HCT116 (cell line): ENCODE data around the gene CDH23. TPM values are rescaled to one million over a fixed set of nuclear protein-coding genes. Genes with fewer than 3 reads are reported as not detected.

Source experiments
- ATAC-seq: fragments of 200-7000 bp; cut with Tn5 transposase; 2 replicates; pipeline ENCODE4 v1.9.1; 2020; ENCODE audit warnings: mild to moderate bottlenecking, moderate library complexity
- BruUV-seq: library from RNA; stranded (reverse); fragments of 400-500 nt; replicated peaks from 2 replicates; lab custom pipeline; 2021; lab: Mats Ljungman, UMichigan
- CTCF ChIA-PET: fragments of 300-600 bp; sonication (Branson Sonifier 250); formaldehyde crosslinking; loops from one replicate; lab custom pipeline; 2021; ENCODE audit warnings: antibody characterized with exemption; lab: Charles Lee
- POLR2A ChIA-PET: fragments of 300-600, 350-600 bp; sonication (Branson Sonifier 250); formaldehyde crosslinking; loops from one replicate; lab custom pipeline; 2021; ENCODE audit warnings: antibody characterized with exemption; lab: Charles Lee
- RAD21 ChIA-PET, 2 experiments: fragments of 300-600 bp; sonication (Branson Sonifier 250); formaldehyde crosslinking; loops; one replicate each; lab custom pipeline; 2023; ENCODE audit warnings: low total read pairs in 2 of 2; ENCODE audit not compliant: uncharacterized antibody in 2 of 2, unreplicated experiment in 2 of 2, low non-redundant PET in 1 of 2; lab: Charles Lee
- DNase-seq: peaks from one replicate; pipeline ENCODE4 v3.0.0-alpha.2; 2010; ENCODE audit warnings: low read depth, low spot score
- H2AFZ ChIP-seq: fragments of 200-600 bp; shearing (Covaris generic), sonication (generic); 2 replicates; pipeline ENCODE4 v1.6.1; 2017; ENCODE audit warnings: low read depth, mixed run types, mixed read lengths, antibody characterized with exemption, low read length; ENCODE audit not compliant: poor library complexity, severe bottlenecking
- H3K27ac ChIP-seq: 2 replicates; pipeline ENCODE4 v1.5.1; 2012; ENCODE audit warnings: low read depth, low read length
- H3K27me3 ChIP-seq: fragments of 200-600 bp; sonication (generic); 2 replicates; pipeline ENCODE4 v1.6.1; 2016; ENCODE audit warnings: mixed run types, low read length, mixed read lengths; ENCODE audit not compliant: insufficient read depth
- H3K36me3 ChIP-seq, 2 experiments: fragments of 200-500 bp in 1 of 2; fragments of 200-600 bp in 1 of 2; sonication (Bioruptor generic) in 1 of 2; sonication (generic) in 1 of 2; 2 replicates each; pipeline versions ENCODE4 v1.5.1 to v1.6.1; 2014 to 2016; ENCODE audit warnings: low read length in 2 of 2, inconsistent platforms in 1 of 2, mixed read lengths in 1 of 2, mixed run types in 1 of 2; ENCODE audit not compliant: insufficient read depth in 2 of 2, control insufficient read depth in 1 of 2
- H3K4me1 ChIP-seq, 2 experiments: fragments of 200-600 bp in 1 of 2; sonication (generic) in 1 of 2; 2 replicates each; pipeline versions ENCODE4 v1.5.1 to v1.6.1; 2012 to 2017; ENCODE audit warnings: low read length in 2 of 2, inconsistent platforms in 1 of 2, mild to moderate bottlenecking in 1 of 2, mixed read lengths in 1 of 2, mixed run types in 1 of 2, moderate library complexity in 1 of 2; ENCODE audit not compliant: insufficient read depth in 2 of 2, control insufficient read depth in 1 of 2
- H3K4me2 ChIP-seq: fragments of 200-600 bp; sonication (generic); 2 replicates; pipeline ENCODE4 v1.6.1; 2017; ENCODE audit warnings: mixed run types, low read length, mixed read lengths
- H3K4me3 ChIP-seq, 2 experiments: fragments of 200-600 bp in 1 of 2; sonication (generic) in 1 of 2; replicated peaks in 1 of 2; 2 replicates each; pipeline ENCODE4 v1.5.1; 2011 to 2016; ENCODE audit warnings: low read length in 2 of 2, control low read depth in 1 of 2, low read depth in 1 of 2, mild to moderate bottlenecking in 1 of 2, mixed read lengths in 1 of 2, mixed run types in 1 of 2
- H3K79me2 ChIP-seq: fragments of 200-600 bp; sonication (generic); 2 replicates; pipeline ENCODE4 v1.6.1; 2017; ENCODE audit warnings: mild to moderate bottlenecking, mixed run types, low read length, moderate library complexity, mixed read lengths; ENCODE audit not compliant: insufficient read depth
- H3K9ac ChIP-seq: fragments of 200-600 bp; sonication (generic); 2 replicates; pipeline ENCODE4 v1.6.1; 2016; ENCODE audit warnings: low read length, mixed read lengths
- H3K9me2 ChIP-seq: fragments of 200-600 bp; sonication (generic), shearing (Covaris generic); 2 replicates; pipeline ENCODE4 v1.6.1; 2017; ENCODE audit warnings: mixed run types, mild to moderate bottlenecking, moderate library complexity; ENCODE audit not compliant: insufficient read depth
- H3K9me3 ChIP-seq, 2 experiments: fragments of 200-500 bp in 1 of 2; fragments of 200-600 bp in 1 of 2; sonication (Bioruptor generic) in 1 of 2; sonication (generic) in 1 of 2; 2 replicates each; pipeline ENCODE4 v1.6.1; 2014 to 2017; ENCODE audit warnings: low read length in 2 of 2, mixed read lengths in 2 of 2, inconsistent platforms in 1 of 2, low read depth in 1 of 2, mild to moderate bottlenecking in 1 of 2, mixed run types in 1 of 2, moderate library complexity in 1 of 2; ENCODE audit not compliant: control insufficient read depth in 1 of 2, insufficient read depth in 1 of 2
- H4K20me1 ChIP-seq: fragments of 200-600 bp; sonication (generic), shearing (Covaris generic); 2 replicates; pipeline ENCODE4 v1.6.1; 2017; ENCODE audit warnings: mixed run types, mild to moderate bottlenecking, moderate library complexity; ENCODE audit not compliant: insufficient read depth
- ELF1 ChIP-seq: IDR thresholded peaks from 2 replicates; pipeline ENCODE4 v1.6.1; 2012; ENCODE audit warnings: low read depth, borderline replicate concordance
- MAX ChIP-seq: IDR thresholded peaks from 2 replicates; pipeline ENCODE4 v1.6.1; 2012
- POLR2AphosphoS5 ChIP-seq: IDR thresholded peaks from 2 replicates; pipeline ENCODE4 v1.6.1; 2011; ENCODE audit warnings: mild to moderate bottlenecking, low read depth, low read length, moderate library complexity
- SP1 ChIP-seq: IDR thresholded peaks from 2 replicates; pipeline ENCODE4 v1.6.1; 2012; ENCODE audit warnings: low read depth
- SRF ChIP-seq: IDR thresholded peaks from 2 replicates; pipeline ENCODE4 v1.6.1; 2012; ENCODE audit warnings: low read depth
- TCF7L2 ChIP-seq: IDR thresholded peaks from 2 replicates; pipeline ENCODE4 v1.7.0; 2011; ENCODE audit warnings: borderline replicate concordance, inconsistent platforms; ENCODE audit not compliant: insufficient read depth, insufficient read length; ENCODE audit errors: extremely low read depth
- YY1 ChIP-seq: IDR thresholded peaks from 2 replicates; pipeline ENCODE4 v1.6.1; 2011; ENCODE audit warnings: low read length, low read depth, moderate library complexity, mild to moderate bottlenecking; ENCODE audit not compliant: insufficient replicate concordance; ENCODE audit errors: extremely low read depth
- intact Hi-C: fragments of 100-400 bp; cut with micrococcal nuclease; formaldehyde crosslinking; loops from 2 replicates; pipeline ENCODE4 v1.10.0; 2022
- total RNA-seq: library from RNA; stranded (reverse); gene quantifications from one replicate; pipeline ENCODE4 v1.2.1, GENCODE V29; 2021; ENCODE audit not compliant: unreplicated experiment
- TF ChIP-seq, protein P1 (sequence below), 3 experiments: fragments of 200-600 bp in 1 of 3; sonication (generic) in 1 of 3; IDR thresholded peaks in 2 of 3; conservative IDR thresholded peaks in 1 of 3; 2 replicates each; pipeline ENCODE4 v1.5.1; 2012 to 2017; ENCODE audit warnings: low read depth in 2 of 3, low read length in 2 of 3, antibody characterized with exemption in 1 of 3, borderline replicate concordance in 1 of 3, control low read depth in 1 of 3, mild to moderate bottlenecking in 1 of 3, mixed read lengths in 1 of 3, mixed run types in 1 of 3, moderate library complexity in 1 of 3; ENCODE audit not compliant: insufficient read depth in 1 of 3
- TF ChIP-seq, protein P2 (sequence below): IDR thresholded peaks from 2 replicates; pipeline ENCODE4 v1.6.1; 2011; ENCODE audit warnings: mild to moderate bottlenecking, low read length, moderate library complexity; ENCODE audit not compliant: insufficient replicate concordance; ENCODE audit errors: extremely low read depth

Gene CDH23
- total RNA-seq, 1 experiment from 2014 or later = not detected

- Histone ChIP-seq H3K4me2 (no peak overlapping the region), H3K27me3 (no peaks in the 10 kb centered on the region), H3K9me2 (no peaks in the 10 kb centered on the region), H3K9ac (no peak overlapping the region), H3K4me1 (peaks cover 6 to 8% of the 10 kb centered on the region in 2 experiments; a peak in 3 of 4 replicates), H4K20me1 (no peaks in the 10 kb centered on the region), H2AFZ (no peak overlapping the region), H3K9me3 (no peaks in the 10 kb centered on the region), H3K27ac (no peak overlapping the region), H3K36me3 (no peaks in the 10 kb centered on the region), H3K79me2 (no peaks in the 10 kb centered on the region), H3K4me3 (no peak overlapping the region)
- intact Hi-C loops = loop anchor here (5.0 kb wide), 3 partner anchors 240 to 515 kb away; no protein-coding TSS in a partner anchor
- ATAC-seq (no peak), DNase-seq (no peak)
- BruUV-seq = no TSS peak
- CTCF ChIA-PET = interaction anchor here (0.7 to 2.5 kb wide), 3 partner anchors 72 to 314 kb away, joined by 3 to 32 read pairs (median 3); no protein-coding TSS in a partner anchor
- RAD21 ChIA-PET = interaction anchor here in 1 of 2 experiments (0.6 kb wide), 1 partner anchor 313 kb away, joined by 4 read pairs; no protein-coding TSS in a partner anchor
- no peak for TF ChIP-seq YY1
- TF ChIP-seq ELF1 = no peak
- no peak for TF ChIP-seq TCF7L2
- TF ChIP-seq POLR2AphosphoS5 = no peak
- TF ChIP-seq, protein P1, sequence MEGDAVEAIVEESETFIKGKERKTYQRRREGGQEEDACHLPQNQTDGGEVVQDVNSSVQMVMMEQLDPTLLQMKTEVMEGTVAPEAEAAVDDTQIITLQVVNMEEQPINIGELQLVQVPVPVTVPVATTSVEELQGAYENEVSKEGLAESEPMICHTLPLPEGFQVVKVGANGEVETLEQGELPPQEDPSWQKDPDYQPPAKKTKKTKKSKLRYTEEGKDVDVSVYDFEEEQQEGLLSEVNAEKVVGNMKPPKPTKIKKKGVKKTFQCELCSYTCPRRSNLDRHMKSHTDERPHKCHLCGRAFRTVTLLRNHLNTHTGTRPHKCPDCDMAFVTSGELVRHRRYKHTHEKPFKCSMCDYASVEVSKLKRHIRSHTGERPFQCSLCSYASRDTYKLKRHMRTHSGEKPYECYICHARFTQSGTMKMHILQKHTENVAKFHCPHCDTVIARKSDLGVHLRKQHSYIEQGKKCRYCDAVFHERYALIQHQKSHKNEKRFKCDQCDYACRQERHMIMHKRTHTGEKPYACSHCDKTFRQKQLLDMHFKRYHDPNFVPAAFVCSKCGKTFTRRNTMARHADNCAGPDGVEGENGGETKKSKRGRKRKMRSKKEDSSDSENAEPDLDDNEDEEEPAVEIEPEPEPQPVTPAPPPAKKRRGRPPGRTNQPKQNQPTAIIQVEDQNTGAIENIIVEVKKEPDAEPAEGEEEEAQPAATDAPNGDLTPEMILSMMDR (IDR thresholded peaks at IDR 0.05 in 2 of 3, conservative IDR thresholded peaks at IDR 0.05 in 1 of 3; ENCODE audit: borderline replicate concordance in 1 of 3, insufficient read depth in 1 of 3, low read depth in 2 of 3, low read length in 2 of 3) = no peak
- TF ChIP-seq, protein P2, sequence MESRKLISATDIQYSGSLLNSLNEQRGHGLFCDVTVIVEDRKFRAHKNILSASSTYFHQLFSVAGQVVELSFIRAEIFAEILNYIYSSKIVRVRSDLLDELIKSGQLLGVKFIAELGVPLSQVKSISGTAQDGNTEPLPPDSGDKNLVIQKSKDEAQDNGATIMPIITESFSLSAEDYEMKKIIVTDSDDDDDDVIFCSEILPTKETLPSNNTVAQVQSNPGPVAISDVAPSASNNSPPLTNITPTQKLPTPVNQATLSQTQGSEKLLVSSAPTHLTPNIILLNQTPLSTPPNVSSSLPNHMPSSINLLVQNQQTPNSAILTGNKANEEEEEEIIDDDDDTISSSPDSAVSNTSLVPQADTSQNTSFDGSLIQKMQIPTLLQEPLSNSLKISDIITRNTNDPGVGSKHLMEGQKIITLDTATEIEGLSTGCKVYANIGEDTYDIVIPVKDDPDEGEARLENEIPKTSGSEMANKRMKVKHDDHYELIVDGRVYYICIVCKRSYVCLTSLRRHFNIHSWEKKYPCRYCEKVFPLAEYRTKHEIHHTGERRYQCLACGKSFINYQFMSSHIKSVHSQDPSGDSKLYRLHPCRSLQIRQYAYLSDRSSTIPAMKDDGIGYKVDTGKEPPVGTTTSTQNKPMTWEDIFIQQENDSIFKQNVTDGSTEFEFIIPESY = no peak
- TF ChIP-seq MAX = no peak
- TF ChIP-seq SP1 = no peak
- no peak for TF ChIP-seq SRF
- POLR2A ChIA-PET = no interaction called here
Measured at GRCh38 chr10:71382757-71383156, 14.0 kb upstream of the CDH23 start.
